ENCODE measurements around the gene BCAT1.

- TF ChIP-seq, protein P1, sequence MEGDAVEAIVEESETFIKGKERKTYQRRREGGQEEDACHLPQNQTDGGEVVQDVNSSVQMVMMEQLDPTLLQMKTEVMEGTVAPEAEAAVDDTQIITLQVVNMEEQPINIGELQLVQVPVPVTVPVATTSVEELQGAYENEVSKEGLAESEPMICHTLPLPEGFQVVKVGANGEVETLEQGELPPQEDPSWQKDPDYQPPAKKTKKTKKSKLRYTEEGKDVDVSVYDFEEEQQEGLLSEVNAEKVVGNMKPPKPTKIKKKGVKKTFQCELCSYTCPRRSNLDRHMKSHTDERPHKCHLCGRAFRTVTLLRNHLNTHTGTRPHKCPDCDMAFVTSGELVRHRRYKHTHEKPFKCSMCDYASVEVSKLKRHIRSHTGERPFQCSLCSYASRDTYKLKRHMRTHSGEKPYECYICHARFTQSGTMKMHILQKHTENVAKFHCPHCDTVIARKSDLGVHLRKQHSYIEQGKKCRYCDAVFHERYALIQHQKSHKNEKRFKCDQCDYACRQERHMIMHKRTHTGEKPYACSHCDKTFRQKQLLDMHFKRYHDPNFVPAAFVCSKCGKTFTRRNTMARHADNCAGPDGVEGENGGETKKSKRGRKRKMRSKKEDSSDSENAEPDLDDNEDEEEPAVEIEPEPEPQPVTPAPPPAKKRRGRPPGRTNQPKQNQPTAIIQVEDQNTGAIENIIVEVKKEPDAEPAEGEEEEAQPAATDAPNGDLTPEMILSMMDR (conservative IDR thresholded peaks at IDR 0.05), result no peak
- no peak for TF ChIP-seq ZFX (IDR thresholded peaks at IDR 0.05)
These were observed 97.6 kb downstream of the BCAT1 start for GRCh38 chr12:24851341-24851740.
